CD1c-positive myeloid dendritic cell (primary cell): ENCODE measurements around the gene TMEM61.
"Not testable (repeated sequence)": the region's sequence is repeated elsewhere in the genome, so short reads cannot be mapped to it uniquely, and the experiment has no call there.

ENCODE experiments used
- DNase-seq: peaks from one replicate; pipeline ENCODE4 v3.0.0-alpha.2; 2016; ENCODE audit errors: extremely low spot score

TMEM61 gene

GRCh38 chr1:54962612-54963395 is 17.6 kb upstream of the TMEM61 start:
- DNase-seq: no peak

GRCh38 chr1:54963829-54964228 is 16.6 kb upstream of the TMEM61 start:
- not testable (repeated sequence) for DNase-seq

GRCh38 chr1:54965624-54966340 is 14.6 kb upstream of the TMEM61 start:
- DNase-seq: peak; percentile 86

- no peak for DNase-seq
Measured at GRCh38 chr1:54967372-54967771, 13.1 kb upstream of the TMEM61 start.

GRCh38 chr1:54968551-54968950 is 11.9 kb upstream of the TMEM61 start:
- no peak for DNase-seq

GRCh38 chr1:54969879-54970278 is 10.5 kb upstream of the TMEM61 start:
- DNase-seq: no peak

GRCh38 chr1:54970901-54971300 is 9.5 kb upstream of the TMEM61 start:
- no peak for DNase-seq

- DNase-seq: peak; percentile 61
Measured at GRCh38 chr1:54971317-54971791, 9.1 kb upstream of the TMEM61 start.

GRCh38 chr1:54972436-54972835 is 8.0 kb upstream of the TMEM61 start:
- no peak for DNase-seq

- DNase-seq: no peak
Measured at GRCh38 chr1:54973205-54973921, 7.1 kb upstream of the TMEM61 start.

GRCh38 chr1:54975356-54976108 is 4.9 kb upstream of the TMEM61 start:
- no peak for DNase-seq

- DNase-seq: no peak
Measured at GRCh38 chr1:54976747-54977146, 3.7 kb upstream of the TMEM61 start.

GRCh38 chr1:54977533-54978297 is 2.7 kb upstream of the TMEM61 start:
- no peak for DNase-seq

- DNase-seq: no peak
Measured at GRCh38 chr1:54978528-54979326, 1.7 kb upstream of the TMEM61 start.

- DNase-seq: no peak
Measured at GRCh38 chr1:54979327-54979891, 1.0 kb upstream of the TMEM61 start.

- DNase-seq: no peak
Measured at GRCh38 chr1:54980046-54980527, 341 bp upstream of the TMEM61 start.

- DNase-seq: no peak
Measured at GRCh38 chr1:54981466-54981865, 1.0 kb downstream of the TMEM61 start.

- DNase-seq: peak; percentile 1
Measured at GRCh38 chr1:54982739-54983138, 2.3 kb downstream of the TMEM61 start.

- no peak for DNase-seq
Measured at GRCh38 chr1:54984131-54984842, 3.9 kb downstream of the TMEM61 start.
